Mesenteric fat pad (tissue), 1 donor: ENCODE results near the gene APOL4. TPM values are rescaled to one million over a fixed set of nuclear protein-coding genes. Genes with fewer than 3 reads are reported as not detected.
A peak's percentile ranks its signal among the peaks of the same experiment; 100 is the strongest.
"Not testable (repeated sequence)": the region's sequence is repeated elsewhere in the genome, so short reads cannot be mapped to it uniquely, and the experiment has no call there.

Source experiments
- DNase-seq: peaks from one replicate; pipeline ENCODE4 v3.0.0-alpha.2; 2020; ENCODE audit warnings: low spot score
- total RNA-seq: library from RNA; stranded (reverse); fragmentation: NEBNext Ultra II Directional; extraction: Animal tissue kit (Norgen Biotek cat#: 25700); gene quantifications from one replicate; pipeline ENCODE4 v1.2.1, GENCODE V29; 2021
- donor health status: DM: yes; HTN: yes; CAD: no.

APOL4 gene
- total RNA-seq, 1 donor from 2014 or later, result 51.4 TPM

- DNase-seq, result peak; percentile 60
Observed at GRCh38 chr22:36232715-36233401, 31.2 kb upstream of the APOL4 start.

GRCh38 chr22:36231051-36231450 is 29.4 kb upstream of the APOL4 start:
- DNase-seq, result not testable (repeated sequence)

GRCh38 chr22:36229649-36230048 is 28.0 kb upstream of the APOL4 start:
- DNase-seq, result not testable (repeated sequence)

- DNase-seq, result no peak
Observed at GRCh38 chr22:36228944-36229343, 27.3 kb upstream of the APOL4 start.

- DNase-seq, result not testable (repeated sequence)
Observed at GRCh38 chr22:36228369-36228768, 26.8 kb upstream of the APOL4 start.

- no peak for DNase-seq
Observed at GRCh38 chr22:36227806-36228205, 26.2 kb upstream of the APOL4 start.

GRCh38 chr22:36227396-36227795 is 25.8 kb upstream of the APOL4 start:
- DNase-seq, result no peak

GRCh38 chr22:36226189-36226588 is 24.6 kb upstream of the APOL4 start:
- DNase-seq, result no peak

- DNase-seq, result no peak
Observed at GRCh38 chr22:36225333-36225922, 23.8 kb upstream of the APOL4 start.

GRCh38 chr22:36224245-36224644 is 22.6 kb upstream of the APOL4 start:
- no peak for DNase-seq

- DNase-seq, result no peak
Observed at GRCh38 chr22:36223504-36223903, 21.9 kb upstream of the APOL4 start.

- no peak for DNase-seq
Observed at GRCh38 chr22:36222887-36223450, 21.4 kb upstream of the APOL4 start.

- DNase-seq, result no peak
Observed at GRCh38 chr22:36221799-36222751, 20.5 kb upstream of the APOL4 start.

GRCh38 chr22:36220451-36220921 is 18.9 kb upstream of the APOL4 start:
- DNase-seq, result no peak

- no peak for DNase-seq
Observed at GRCh38 chr22:36218648-36219193, 17.1 kb upstream of the APOL4 start.

- DNase-seq, result no peak
Observed at GRCh38 chr22:36215981-36216380, 14.4 kb upstream of the APOL4 start.

GRCh38 chr22:36213586-36213985 is 12.0 kb upstream of the APOL4 start:
- DNase-seq, result no peak

- DNase-seq, result no peak
Observed at GRCh38 chr22:36212901-36213300, 11.3 kb upstream of the APOL4 start.

- no peak for DNase-seq
Observed at GRCh38 chr22:36211237-36211861, 9.7 kb upstream of the APOL4 start.

GRCh38 chr22:36210224-36210623 is 8.6 kb upstream of the APOL4 start:
- no peak for DNase-seq

GRCh38 chr22:36209488-36209908 is 7.9 kb upstream of the APOL4 start:
- DNase-seq, result not testable (repeated sequence)
